Vagina (tissue), 2 donors: ENCODE data around the gene FYCO1.

Experiments used
- POLR2A ChIP-seq, 2 donors: fragments of 450-650 bp; IDR thresholded peaks; one replicate each; pipeline ENCODE4 v1.6.1; 2017; ENCODE audit warnings: antibody characterized with exemption in 2 of 2, mild to moderate bottlenecking in 2 of 2, moderate library complexity in 2 of 2
- TF ChIP-seq, protein P1 (sequence below), 3 experiments: fragments of 450-650 bp in 2 of 3; fragments of 200-600 bp in 1 of 3; sonication (generic) in 1 of 3; IDR thresholded peaks; one replicate each; pipeline ENCODE4 v1.5.1; 2017 to 2019; ENCODE audit warnings: antibody characterized with exemption in 3 of 3, mild to moderate bottlenecking in 2 of 3, moderate library complexity in 2 of 3

- TF ChIP-seq, protein P1, sequence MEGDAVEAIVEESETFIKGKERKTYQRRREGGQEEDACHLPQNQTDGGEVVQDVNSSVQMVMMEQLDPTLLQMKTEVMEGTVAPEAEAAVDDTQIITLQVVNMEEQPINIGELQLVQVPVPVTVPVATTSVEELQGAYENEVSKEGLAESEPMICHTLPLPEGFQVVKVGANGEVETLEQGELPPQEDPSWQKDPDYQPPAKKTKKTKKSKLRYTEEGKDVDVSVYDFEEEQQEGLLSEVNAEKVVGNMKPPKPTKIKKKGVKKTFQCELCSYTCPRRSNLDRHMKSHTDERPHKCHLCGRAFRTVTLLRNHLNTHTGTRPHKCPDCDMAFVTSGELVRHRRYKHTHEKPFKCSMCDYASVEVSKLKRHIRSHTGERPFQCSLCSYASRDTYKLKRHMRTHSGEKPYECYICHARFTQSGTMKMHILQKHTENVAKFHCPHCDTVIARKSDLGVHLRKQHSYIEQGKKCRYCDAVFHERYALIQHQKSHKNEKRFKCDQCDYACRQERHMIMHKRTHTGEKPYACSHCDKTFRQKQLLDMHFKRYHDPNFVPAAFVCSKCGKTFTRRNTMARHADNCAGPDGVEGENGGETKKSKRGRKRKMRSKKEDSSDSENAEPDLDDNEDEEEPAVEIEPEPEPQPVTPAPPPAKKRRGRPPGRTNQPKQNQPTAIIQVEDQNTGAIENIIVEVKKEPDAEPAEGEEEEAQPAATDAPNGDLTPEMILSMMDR (IDR thresholded peaks at IDR 0.05): no peak
- no peak for TF ChIP-seq POLR2A (IDR thresholded peaks at IDR 0.05)
These were observed 88.8 kb downstream of the FYCO1 start for GRCh38 chr3:45906681-45907407.
